ENCODE results near the gene SIRT5.

SIRT5 gene

GRCh38 chr6:13600036-13600435 lies 25.6 kb downstream of the SIRT5 start:
- TF ChIP-seq CTCF (IDR thresholded peaks at IDR 0.05; ENCODE audit: extremely low read depth, insufficient read depth, missing control alignments) = no peak
- DNase-seq (ENCODE audit: low spot score) = no peak
- in situ Hi-C loops (cut with MboI; ENCODE audit: low pct_unique_long_range_greater_than_20kb, low sequenced_read_pairs, unreplicated experiment) = no loop called here

DNA sequence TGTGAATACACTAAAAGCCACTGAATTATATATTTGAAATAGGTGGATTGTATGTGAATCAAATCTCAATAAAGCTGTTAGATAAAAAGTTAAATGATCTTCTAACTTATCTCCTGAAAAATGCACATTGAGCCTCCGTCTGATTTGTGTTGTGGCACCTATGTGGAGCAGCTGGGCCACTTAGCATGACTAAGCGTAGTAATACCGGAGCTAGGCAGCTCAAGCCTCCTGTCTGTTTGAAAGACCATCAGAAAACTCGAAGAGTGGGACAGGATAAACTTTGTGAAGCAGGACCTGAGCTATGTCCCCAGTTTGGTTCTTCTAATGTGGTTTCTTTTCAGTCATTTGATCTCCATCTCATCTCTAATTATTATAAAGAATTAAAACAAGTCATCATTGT lies 29.7 kb downstream of the SIRT5 start:
- in situ Hi-C loops (cut with MboI; ENCODE audit: low pct_unique_long_range_greater_than_20kb, low sequenced_read_pairs, unreplicated experiment) = no loop called here
- DNase-seq (ENCODE audit: low spot score) = no peak
- TF ChIP-seq CTCF (IDR thresholded peaks at IDR 0.05; ENCODE audit: extremely low read depth, insufficient read depth, missing control alignments) = no peak

DNA sequence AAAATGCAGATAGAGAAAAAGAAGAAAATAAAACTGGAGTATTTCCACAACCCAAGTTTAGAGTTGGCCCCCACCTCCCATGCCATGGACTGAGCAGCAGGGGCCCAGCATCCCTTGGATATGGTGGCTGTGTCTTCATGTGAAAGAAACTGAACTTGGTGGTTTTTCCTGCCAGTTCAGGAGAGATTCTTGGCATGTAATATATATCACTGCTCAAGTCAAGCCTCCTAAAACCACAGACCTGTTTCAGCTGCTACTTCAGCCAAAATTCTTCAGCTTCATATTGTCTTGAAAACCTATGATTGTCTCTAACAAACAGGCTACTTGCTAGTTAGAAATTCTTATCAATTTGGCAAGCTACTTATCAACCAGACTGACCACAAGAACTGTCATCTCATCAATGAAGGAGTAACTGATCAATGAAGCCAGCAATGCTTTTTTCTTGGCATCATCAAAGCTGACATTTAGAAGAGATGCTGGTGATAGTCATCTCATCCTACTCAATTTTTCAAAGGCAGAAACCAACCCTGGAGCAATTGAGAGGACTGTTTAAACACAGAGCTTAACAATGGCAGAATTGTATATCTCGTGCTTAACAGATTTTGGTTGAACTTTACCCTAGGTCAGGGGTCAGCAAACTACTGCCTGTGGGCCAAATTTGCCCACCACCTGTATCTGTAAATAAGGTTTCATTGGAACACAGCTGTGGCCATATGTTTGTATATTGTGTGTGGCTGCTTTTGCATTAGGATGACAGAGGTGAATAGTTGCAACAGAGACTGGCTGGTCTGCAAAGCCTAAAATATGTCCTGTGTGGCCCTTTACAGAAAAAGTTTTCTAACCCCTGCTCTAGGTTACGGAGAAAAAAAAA lies 30.4 kb downstream of the SIRT5 start:
- in situ Hi-C loops (cut with MboI; ENCODE audit: low pct_unique_long_range_greater_than_20kb, low sequenced_read_pairs, unreplicated experiment) = no loop called here
- no peak for TF ChIP-seq CTCF (IDR thresholded peaks at IDR 0.05; ENCODE audit: extremely low read depth, insufficient read depth, missing control alignments)
- no peak for DNase-seq (ENCODE audit: low spot score)

DNA sequence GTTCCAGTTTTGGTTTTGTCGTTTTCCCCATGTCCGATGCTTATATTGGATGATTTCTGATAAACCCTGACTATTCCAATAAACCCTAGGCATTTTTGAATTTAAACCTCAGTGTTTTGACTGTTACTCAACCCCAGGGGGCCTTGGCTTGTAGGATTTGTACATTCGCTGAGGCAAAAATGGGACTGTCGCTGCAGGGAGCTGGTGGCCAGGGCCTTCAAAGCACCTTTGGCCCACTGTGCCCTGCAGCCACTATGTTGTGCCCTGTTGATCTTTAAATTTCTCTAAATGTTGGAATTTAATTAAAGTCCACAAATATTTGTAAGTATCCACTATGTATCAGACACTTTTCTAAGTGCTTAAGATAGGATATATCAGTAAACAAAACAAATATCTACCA lies 31.2 kb downstream of the SIRT5 start:
- no peak for TF ChIP-seq CTCF (IDR thresholded peaks at IDR 0.05; ENCODE audit: extremely low read depth, insufficient read depth, missing control alignments)
- DNase-seq (ENCODE audit: low spot score) = no peak
- in situ Hi-C loops (cut with MboI; ENCODE audit: low pct_unique_long_range_greater_than_20kb, low sequenced_read_pairs, unreplicated experiment) = no loop called here

- in situ Hi-C loops (cut with MboI; ENCODE audit: low pct_unique_long_range_greater_than_20kb, low sequenced_read_pairs, unreplicated experiment) = no loop called here
- no peak for DNase-seq (ENCODE audit: low spot score)
- TF ChIP-seq CTCF (IDR thresholded peaks at IDR 0.05; ENCODE audit: extremely low read depth, insufficient read depth, missing control alignments) = no peak
These were observed 37.3 kb downstream of the SIRT5 start for GRCh38 chr6:13611715-13612114.

GRCh38 chr6:13613029-13613594 lies 38.7 kb downstream of the SIRT5 start:
- no peak for TF ChIP-seq CTCF (IDR thresholded peaks at IDR 0.05; ENCODE audit: extremely low read depth, insufficient read depth, missing control alignments)
- no peak for DNase-seq (ENCODE audit: low spot score)
- in situ Hi-C loops (cut with MboI; ENCODE audit: low pct_unique_long_range_greater_than_20kb, low sequenced_read_pairs, unreplicated experiment) = no loop called here
